Stimulated activated CD8-positive, alpha-beta memory T cell treated with anti-CD3 and anti-CD28 coated beads, Interleukin-15, amount 100 ng/mL, for 1 hour (primary cell): Measurements from ENCODE around the gene S100A12.

Experiments
- DNase-seq: peaks from one replicate; pipeline ENCODE4 v3.0.0-alpha.2; 2020; ENCODE audit warnings: low read depth

Gene S100A12

DNA sequence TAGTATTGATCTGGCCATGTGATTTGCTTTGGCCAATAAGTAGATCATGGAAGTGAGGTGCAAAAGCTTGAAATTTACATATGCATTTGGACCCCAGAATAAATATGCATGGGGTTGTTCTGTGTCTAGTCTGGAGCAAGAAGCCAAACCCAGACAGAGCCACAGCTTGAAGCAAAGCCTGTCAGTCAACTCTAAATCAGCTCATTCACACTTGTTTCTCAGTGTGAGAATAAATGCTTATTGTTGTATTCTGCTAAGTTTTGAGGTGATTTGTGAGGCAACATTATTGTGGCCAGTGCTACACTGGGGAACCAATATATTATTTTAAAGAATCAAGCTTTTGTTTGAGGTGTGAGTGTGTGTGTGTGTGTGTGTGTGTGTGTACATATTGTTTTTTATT, 50.5 kb downstream of the S100A12 start:
- no peak for DNase-seq
